Stomach (tissue), 9 donors: ENCODE data around the gene ARAP2. TPM values are rescaled to one million over a fixed set of nuclear protein-coding genes. Genes with fewer than 3 reads are reported as not detected.

ENCODE experiments used
- DNase-seq, 2 donors: peaks; one replicate each; pipeline versions ENCODE4 v3.0.0 to v3.0.0-alpha.2; 2013 to 2019
- H3K27ac ChIP-seq, 5 donors: fragments of 200-600 bp in 4 of 5; sonication (generic) in 4 of 5; one replicate each; pipeline ENCODE4 v1.5.1; 2013 to 2019; ENCODE audit warnings: mild to moderate bottlenecking in 1 of 5, moderate library complexity in 1 of 5
- H3K27me3 ChIP-seq, 3 donors: fragments of 200-600 bp; sonication (generic); one replicate each; pipeline ENCODE4 v1.5.1; 2017 to 2019; ENCODE audit warnings: mixed run types in 1 of 3
- H3K36me3 ChIP-seq, 4 donors: fragments of 200-600 bp; sonication (generic); 1 replicate in 3 of 4; 2 replicates in 1 of 4; pipeline ENCODE4 v1.5.1; 2016 to 2019
- H3K4me1 ChIP-seq, 4 donors: fragments of 200-600 bp; sonication (generic); one replicate each; pipeline ENCODE4 v1.5.1; 2016 to 2019
- H3K4me3 ChIP-seq, 4 donors: fragments of 200-600 bp; sonication (generic) in 3 of 4; one replicate each; pipeline ENCODE4 v1.5.1; 2016 to 2019; ENCODE audit warnings: mild to moderate bottlenecking in 1 of 4
- H3K9me3 ChIP-seq, 4 donors: fragments of 200-600 bp; sonication (generic); one replicate each; pipeline ENCODE4 v1.5.1; 2016 to 2019
- CTCF ChIP-seq, 7 experiments: fragments of 450-650 bp in 4 of 7; fragments of 200-600 bp in 3 of 7; sonication (generic) in 3 of 7; IDR thresholded peaks; one replicate each; pipeline ENCODE4 v1.5.1; 2016 to 2019; ENCODE audit warnings: antibody characterized with exemption in 7 of 7, control low read depth in 2 of 7, mild to moderate bottlenecking in 1 of 7
- EP300 ChIP-seq: sonication (generic); formaldehyde crosslinking; IDR thresholded peaks from one replicate; pipeline ENCODE4 v1.6.1; 2017; ENCODE audit warnings: antibody characterized with exemption
- POLR2A ChIP-seq, 4 donors: fragments of 450-650 bp; IDR thresholded peaks; one replicate each; pipeline ENCODE4 v1.6.1; 2016; ENCODE audit warnings: antibody characterized with exemption in 4 of 4, control low read depth in 2 of 4, mild to moderate bottlenecking in 1 of 4, moderate library complexity in 1 of 4
- POLR2AphosphoS5 ChIP-seq, 3 donors: sonication (generic); formaldehyde crosslinking; IDR thresholded peaks; one replicate each; pipeline ENCODE4 v1.6.1; 2016; ENCODE audit warnings: antibody characterized with exemption in 3 of 3
- WGBS, 5 donors: extraction: QIAGEN DNeasy Blood & Tissue Kit in 3 of 5; methylation state at CpG; one replicate each; pipeline versions ENCODE4 v1.1.5 to v1.1.7; 2013 to 2018; 5-methylcytosine and 5-hydroxymethylcytosine counted together
- intact Hi-C: fragments of 100-400 bp; cut with DNase I; formaldehyde crosslinking; loops from one replicate; pipeline ENCODE4 v1.15.1; 2023; ENCODE audit warnings: low total_unique reads
- polyA plus RNA-seq, 3 donors: library from polyadenylated mRNA; stranded (reverse); fragments of 200-250 nt; gene quantifications; one replicate each; pipeline ENCODE4 v1.2.3, GENCODE V29; 2013
- total RNA-seq, 5 donors: library from RNA; depleted of rRNA; stranded (reverse); fragments of >200 nt; gene quantifications; one replicate each; pipeline versions ENCODE4 v1.1.0 to v1.2.3, GENCODE V29; 2014 to 2016
- donor health status: healthy with polysubstance abuse.
- donor health status: Bipolar disorder and iron deficiency.
- donor health status: healthy.

Gene ARAP2
- total and polyA plus RNA-seq, 8 donors, result 2.2 to 69.4 (median 19.1) TPM

GRCh38 chr4:36269101-36269500, 24.8 kb upstream of the ARAP2 start:
- DNase-seq, result peak in 1 of 2 donors; percentile 69
- H3K27ac ChIP-seq, result no peak overlapping the region
- no peaks in the 10 kb centered on the region for H3K36me3 ChIP-seq
- H3K4me1 ChIP-seq, result no peaks in the 10 kb centered on the region
- no peaks in the 10 kb centered on the region for H3K9me3 ChIP-seq
- TF ChIP-seq CTCF (IDR thresholded peaks at IDR 0.05) (no peak), POLR2A (IDR thresholded peaks at IDR 0.05) (no peak), POLR2AphosphoS5 (IDR thresholded peaks at IDR 0.05) (no peak), EP300 (no peak)
- intact Hi-C loops, result no loop called here
- no peak overlapping the region for H3K4me3 ChIP-seq
- no peaks in the 10 kb centered on the region for H3K27me3 ChIP-seq
- 65 to 80% (median 78%) methylated on average over 4 of the region's 4 CpGs for WGBS, 5 donors

- no peak for TF ChIP-seq CTCF (IDR thresholded peaks at IDR 0.05)
- TF ChIP-seq EP300, result no peak
- no peak for TF ChIP-seq POLR2AphosphoS5 (IDR thresholded peaks at IDR 0.05)
- no peak for TF ChIP-seq POLR2A (IDR thresholded peaks at IDR 0.05)
- no peaks in the 10 kb centered on the region for H3K27me3 ChIP-seq
- WGBS, 5 donors, result 38 to 43% (median 40%) methylated on average over 2 of the region's 2 CpGs
- no peak overlapping the region for H3K4me3 ChIP-seq
- intact Hi-C loops, result no loop called here
- H3K9me3 ChIP-seq, result no peaks in the 10 kb centered on the region
- no peak overlapping the region for H3K27ac ChIP-seq
- H3K4me1 ChIP-seq, result no peaks in the 10 kb centered on the region
- DNase-seq, result no peak
- no peaks in the 10 kb centered on the region for H3K36me3 ChIP-seq
Observed at GRCh38 chr4:36267486-36268268, 23.4 kb upstream of the ARAP2 start.

GRCh38 chr4:36264207-36264826, 20.0 kb upstream of the ARAP2 start:
- no peaks in the 10 kb centered on the region for H3K27me3 ChIP-seq
- H3K4me1 ChIP-seq, result no peaks in the 10 kb centered on the region
- H3K4me3 ChIP-seq, result no peak overlapping the region
- WGBS, 5 donors, result 85 to 97% (median 95%) methylated on average over 2 of the region's 2 CpGs
- intact Hi-C loops, result no loop called here
- no peak for DNase-seq
- H3K9me3 ChIP-seq, result no peaks in the 10 kb centered on the region
- H3K27ac ChIP-seq, result no peak overlapping the region
- no peaks in the 10 kb centered on the region for H3K36me3 ChIP-seq
- TF ChIP-seq EP300, result no peak
- no peak for TF ChIP-seq POLR2A (IDR thresholded peaks at IDR 0.05)
- no peak for TF ChIP-seq CTCF (IDR thresholded peaks at IDR 0.05)
- TF ChIP-seq POLR2AphosphoS5 (IDR thresholded peaks at IDR 0.05), result no peak

GRCh38 chr4:36260731-36261130, 16.4 kb upstream of the ARAP2 start:
- 84 to 89% (median 85%) methylated on average over 5 of the region's 5 CpGs for WGBS, 5 donors
- Histone ChIP-seq H3K4me3 (no peak overlapping the region), H3K27me3 (no peaks in the 10 kb centered on the region), H3K9me3 (no peaks in the 10 kb centered on the region), H3K27ac (no peak overlapping the region), H3K4me1 (no peaks in the 10 kb centered on the region), H3K36me3 (no peaks in the 10 kb centered on the region)
- DNase-seq, result no peak
- TF ChIP-seq CTCF (IDR thresholded peaks at IDR 0.05) (no peak), POLR2A (IDR thresholded peaks at IDR 0.05) (no peak), POLR2AphosphoS5 (IDR thresholded peaks at IDR 0.05) (no peak), EP300 (no peak)
- intact Hi-C loops, result no loop called here
